Ovary (tissue), 3 donors: Measurements from ENCODE around the gene PEAK1.

Experiments used
- CTCF ChIP-seq, 3 donors: fragments of 450-650 bp in 2 of 3; fragments of 200-600 bp in 1 of 3; IDR thresholded peaks; one replicate each; pipeline versions ENCODE4 v1.5.1 to v1.8.0; 2016 to 2022; ENCODE audit warnings: antibody characterized with exemption in 3 of 3, mild to moderate bottlenecking in 1 of 3
- EP300 ChIP-seq: sonication (generic); formaldehyde crosslinking; IDR thresholded peaks from one replicate; pipeline ENCODE4 v1.6.1; 2017; ENCODE audit warnings: antibody characterized with exemption
- POLR2A ChIP-seq: fragments of 450-650 bp; IDR thresholded peaks from one replicate; pipeline ENCODE4 v1.6.1; 2017; ENCODE audit warnings: antibody characterized with exemption, mild to moderate bottlenecking, moderate library complexity
- donor health status: DM: no; HTN: no; CAD: no.

- TF ChIP-seq CTCF (IDR thresholded peaks at IDR 0.05) (no peak), POLR2A (no peak), EP300 (no peak)
Measured at GRCh38 chr15:77097921-77098320, 322.0 kb downstream of the PEAK1 start.
